ENCODE measurements around the gene TGFBR2. TPM values are rescaled to one million over a fixed set of nuclear protein-coding genes. Genes with fewer than 3 reads are reported as not detected.

TGFBR2 gene
- total and polyA plus RNA-seq, 2 of the 13 experiments (the other 11 are each of a cell fraction or from before 2014, with no cell fraction given), result 82.2 to 187 TPM

GRCh38 chr3:30648670-30649357 is 42.4 kb downstream of the TGFBR2 start (continued):
- TF ChIP-seq E2F5 (CRISPR knock-in tag; conservative IDR thresholded peaks at IDR 0.05) (no peak), MZF1 (CRISPR knock-in tag; IDR thresholded peaks at IDR 0.05; ENCODE audit: borderline replicate concordance) (no peak)

GRCh38 chr3:30649572-30650318 is 43.3 kb downstream of the TGFBR2 start:
- H3K27ac ChIP-seq (ENCODE audit: extremely low read length, insufficient read depth, low read length), result no peak overlapping the region
- ChIA-PET CTCF (ENCODE audit: low intra/inter-chr PET ratio, low total read pairs) (no interaction called here), POLR2A (no interaction called here)
- peaks cover 93% of the 10 kb centered on the region for H3K79me2 ChIP-seq (ENCODE audit: insufficient read depth, low read length)
- no peak overlapping the region for H3K9ac ChIP-seq (ENCODE audit: insufficient read depth, low read depth, low read length)
- H3K36me3 ChIP-seq (replicated peaks in 1 of 2; ENCODE audit: control insufficient read depth in 1 of 2, insufficient read depth in 2 of 2, low read length in 2 of 2), result peaks cover 42 to 96% of the 10 kb centered on the region in 2 experiments
- H2AFZ ChIP-seq (ENCODE audit: low read length), result no peak overlapping the region
- no peaks in the 10 kb centered on the region for H3K9me3 ChIP-seq (ENCODE audit: low read length)
- in situ Hi-C loops (cut with HindIII; ENCODE audit: extremely low pct_ligation_motif_present, low pct_unique_long_range_greater_than_20kb), result no loop called here
- no peak for ATAC-seq
- no TSS peak for BruUV-seq (replicated peaks)
- H3K27me3 ChIP-seq (ENCODE audit: control insufficient read depth in 1 of 2, insufficient read depth in 2 of 2, low read length in 2 of 2), result no peaks in the 10 kb centered on the region
- 91% methylated on average over 9 of the region's 9 CpGs for WGBS (ENCODE audit: low lambda C conversion rate)
- intact Hi-C loops (cut with micrococcal nuclease; ENCODE audit: unreplicated experiment), result no loop called here
- H4K20me1 ChIP-seq (ENCODE audit: insufficient read depth, low read length), result peaks cover 91% of the 10 kb centered on the region
- H3K4me2 ChIP-seq (ENCODE audit: low read depth, low read length), result no peak overlapping the region
- DNase-seq (ENCODE audit: low spot score), result no peak
- no peak for FAIRE-seq
- TF ChIP-seq ZNF891 (CRISPR knock-in tag; IDR thresholded peaks at IDR 0.05), result no peak
- no peak for TF ChIP-seq PRDM10 (CRISPR knock-in tag; IDR thresholded peaks at IDR 0.05; ENCODE audit: low read depth)
- no peak for TF ChIP-seq ATF5 (CRISPR knock-in tag; IDR thresholded peaks at IDR 0.05; ENCODE audit: low read depth)
- no peak for TF ChIP-seq ARID5B (CRISPR knock-in tag; IDR thresholded peaks at IDR 0.05)
- no peak for TF ChIP-seq CREBL2 (CRISPR knock-in tag; IDR thresholded peaks at IDR 0.05; ENCODE audit: borderline replicate concordance)
- TF ChIP-seq ZNF75D (CRISPR knock-in tag; IDR thresholded peaks at IDR 0.05; ENCODE audit: borderline replicate concordance), result no peak
- TF ChIP-seq EZH2 (conservative IDR thresholded peaks at IDR 0.05; ENCODE audit: low read depth, low read length), result no peak
- TF ChIP-seq JDP2 (CRISPR knock-in tag; IDR thresholded peaks at IDR 0.05; ENCODE audit: borderline replicate concordance), result no peak
- peaks cover 77% of the 10 kb centered on the region for H3K4me1 ChIP-seq (ENCODE audit: insufficient read depth, low read length)
- H3K4me3 ChIP-seq (replicated peaks in 1 of 3; ENCODE audit: insufficient read depth in 1 of 3, low read depth in 2 of 3, low read length in 3 of 3), result no peak overlapping the region

All from HepG2 (cell line).